ENCODE data around the gene GJB4. TPM values are rescaled to one million over a fixed set of nuclear protein-coding genes. Genes with fewer than 3 reads are reported as not detected.

Gene GJB4
- total RNA-seq, 2 experiments from 2014 or later, result not detected

DNA sequence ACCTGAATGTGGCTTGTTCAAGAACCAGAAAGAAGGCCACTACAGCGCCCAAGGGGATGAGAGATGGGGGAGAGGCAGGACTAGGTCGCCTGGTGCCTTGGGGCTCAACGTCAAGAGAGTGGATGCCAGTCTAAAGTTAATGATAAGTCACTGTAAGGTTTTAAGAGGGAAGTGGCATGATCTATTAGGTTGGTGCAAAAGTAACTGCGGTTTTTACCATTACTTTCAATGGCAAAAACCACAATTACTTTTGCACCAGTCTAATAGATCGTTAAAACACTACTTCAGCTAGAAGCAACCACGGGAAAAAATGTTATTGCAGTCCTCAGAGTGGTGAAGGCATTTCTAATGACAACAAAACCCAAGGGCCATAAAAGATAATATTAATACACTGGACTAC, 18.8 kb downstream of the GJB4 start:
- Histone ChIP-seq H3K4me1 (ENCODE audit: insufficient read depth, low read length) (peaks cover 11% of the 10 kb centered on the region), H3K27ac (ENCODE audit: low read depth in 1 of 2, low read length in 2 of 2) (no peak overlapping the region), H3K9me3 (ENCODE audit: control insufficient read depth in 1 of 2, insufficient read depth in 1 of 2, low read length in 2 of 2) (peaks cover 0 to 4% of the 10 kb centered on the region in 2 experiments), H3K4me3 (ENCODE audit: low read length) (no peak overlapping the region), H3K36me3 (ENCODE audit: insufficient read depth, low read length) (no peaks in the 10 kb centered on the region), H3K27me3 (ENCODE audit: control insufficient read depth in 1 of 2, insufficient read depth in 2 of 2, low read length in 2 of 2) (peaks cover 25 to 39% of the 10 kb centered on the region in 2 experiments)
- H3K27ac Mint-ChIP-seq, result no peak overlapping the region
- CTCF ChIA-PET, result no interaction called here
- TF ChIP-seq, protein P1, sequence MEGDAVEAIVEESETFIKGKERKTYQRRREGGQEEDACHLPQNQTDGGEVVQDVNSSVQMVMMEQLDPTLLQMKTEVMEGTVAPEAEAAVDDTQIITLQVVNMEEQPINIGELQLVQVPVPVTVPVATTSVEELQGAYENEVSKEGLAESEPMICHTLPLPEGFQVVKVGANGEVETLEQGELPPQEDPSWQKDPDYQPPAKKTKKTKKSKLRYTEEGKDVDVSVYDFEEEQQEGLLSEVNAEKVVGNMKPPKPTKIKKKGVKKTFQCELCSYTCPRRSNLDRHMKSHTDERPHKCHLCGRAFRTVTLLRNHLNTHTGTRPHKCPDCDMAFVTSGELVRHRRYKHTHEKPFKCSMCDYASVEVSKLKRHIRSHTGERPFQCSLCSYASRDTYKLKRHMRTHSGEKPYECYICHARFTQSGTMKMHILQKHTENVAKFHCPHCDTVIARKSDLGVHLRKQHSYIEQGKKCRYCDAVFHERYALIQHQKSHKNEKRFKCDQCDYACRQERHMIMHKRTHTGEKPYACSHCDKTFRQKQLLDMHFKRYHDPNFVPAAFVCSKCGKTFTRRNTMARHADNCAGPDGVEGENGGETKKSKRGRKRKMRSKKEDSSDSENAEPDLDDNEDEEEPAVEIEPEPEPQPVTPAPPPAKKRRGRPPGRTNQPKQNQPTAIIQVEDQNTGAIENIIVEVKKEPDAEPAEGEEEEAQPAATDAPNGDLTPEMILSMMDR (IDR thresholded peaks at IDR 0.05), result no peak
- H3K9me3 Mint-ChIP-seq, result no peaks in the 10 kb centered on the region
- H3K4me1 Mint-ChIP-seq (ENCODE audit: low read depth), result no peaks in the 10 kb centered on the region
- no peak for ATAC-seq (ENCODE audit: poor library complexity)
- POLR2A ChIA-PET, result no interaction called here
- H3K27me3 Mint-ChIP-seq, result peaks cover 49% of the 10 kb centered on the region
- no peak overlapping the region for H3K4me3 Mint-ChIP-seq
- DNase-seq, result no peak
- intact Hi-C loops (cut with DNase I, micrococcal nuclease), result no loop called here
- H3K36me3 Mint-ChIP-seq (ENCODE audit: low read depth), result no peaks in the 10 kb centered on the region

DNA sequence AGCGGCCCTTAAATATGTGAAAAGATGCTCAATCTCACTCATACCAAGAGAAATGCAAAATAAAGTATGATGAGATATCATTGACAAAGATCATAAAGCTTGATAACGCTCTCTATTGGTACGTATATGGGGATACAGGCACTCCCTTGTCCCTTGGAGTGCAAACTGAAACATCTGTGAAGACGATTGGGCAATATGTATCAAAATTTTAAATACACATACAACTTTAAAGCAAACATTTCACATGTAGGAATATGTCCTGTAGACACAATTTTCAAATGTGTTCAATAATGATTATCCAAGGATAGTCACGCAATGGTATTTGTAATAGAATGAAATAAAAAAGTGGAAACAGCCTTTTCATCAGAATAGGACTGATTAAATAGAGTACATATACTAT, 19.5 kb downstream of the GJB4 start:
- CTCF ChIA-PET, result no interaction called here
- TF ChIP-seq, protein P1 (IDR thresholded peaks at IDR 0.05), result no peak

DNA sequence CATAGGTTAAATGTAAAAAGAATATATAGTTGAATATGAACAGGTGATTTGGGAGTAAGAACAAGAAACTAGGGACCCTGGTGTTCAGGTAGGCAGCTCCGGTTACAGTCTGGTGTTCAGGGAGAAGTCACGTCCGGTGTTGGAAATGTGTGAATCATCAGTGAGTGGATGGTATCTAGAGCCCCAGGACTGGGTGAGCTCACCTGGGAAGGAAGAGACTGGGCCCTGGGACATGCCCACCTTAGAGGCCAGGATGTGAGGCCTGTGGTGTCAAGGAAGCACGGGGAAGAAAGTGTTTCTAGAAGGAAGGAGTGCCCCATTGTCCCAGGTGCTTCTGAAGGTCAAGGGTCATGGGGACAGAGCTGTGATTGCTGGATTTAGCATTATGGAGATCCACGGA, 20.0 kb downstream of the GJB4 start:
- Mint-ChIP-seq H3K27ac (no peak overlapping the region), H3K9me3 (no peaks in the 10 kb centered on the region), H3K36me3 (ENCODE audit: low read depth) (no peaks in the 10 kb centered on the region), H3K27me3 (peaks cover 60% of the 10 kb centered on the region), H3K4me3 (no peak overlapping the region), H3K4me1 (ENCODE audit: low read depth) (no peaks in the 10 kb centered on the region)
- POLR2A ChIA-PET, result no interaction called here
- Histone ChIP-seq H3K4me1 (ENCODE audit: insufficient read depth, low read length) (peaks cover 11% of the 10 kb centered on the region), H3K4me3 (ENCODE audit: low read length) (no peak overlapping the region), H3K27me3 (ENCODE audit: control insufficient read depth in 1 of 2, insufficient read depth in 2 of 2, low read length in 2 of 2) (peaks cover 21 to 40% of the 10 kb centered on the region in 2 experiments), H3K9me3 (ENCODE audit: control insufficient read depth in 1 of 2, insufficient read depth in 1 of 2, low read length in 2 of 2) (peaks cover 0 to 4% of the 10 kb centered on the region in 2 experiments), H3K36me3 (ENCODE audit: insufficient read depth, low read length) (no peaks in the 10 kb centered on the region), H3K27ac (ENCODE audit: low read depth in 1 of 2, low read length in 2 of 2) (no peak overlapping the region)
- no peak for DNase-seq
- intact Hi-C loops (cut with DNase I, micrococcal nuclease), result no loop called here
- TF ChIP-seq, protein P1 (IDR thresholded peaks at IDR 0.05), result no peak
- CTCF ChIA-PET, result no interaction called here
- ATAC-seq (ENCODE audit: poor library complexity), result no peak

More for the DNA sequence above, 19.5 kb downstream of the GJB4 start:
- DNase-seq, result no peak
- Histone ChIP-seq H3K4me1 (ENCODE audit: insufficient read depth, low read length) (peaks cover 11% of the 10 kb centered on the region), H3K9me3 (ENCODE audit: control insufficient read depth in 1 of 2, insufficient read depth in 1 of 2, low read length in 2 of 2) (peaks cover 0 to 4% of the 10 kb centered on the region in 2 experiments), H3K4me3 (ENCODE audit: low read length) (no peak overlapping the region), H3K27me3 (ENCODE audit: control insufficient read depth in 1 of 2, insufficient read depth in 2 of 2, low read length in 2 of 2) (peaks cover 25 to 40% of the 10 kb centered on the region in 2 experiments), H3K36me3 (ENCODE audit: insufficient read depth, low read length) (no peaks in the 10 kb centered on the region), H3K27ac (ENCODE audit: low read depth in 1 of 2, low read length in 2 of 2) (no peak overlapping the region)
- Mint-ChIP-seq H3K27me3 (peaks cover 55% of the 10 kb centered on the region), H3K4me3 (no peak overlapping the region), H3K9me3 (no peaks in the 10 kb centered on the region), H3K27ac (no peak overlapping the region), H3K36me3 (ENCODE audit: low read depth) (no peaks in the 10 kb centered on the region), H3K4me1 (ENCODE audit: low read depth) (no peaks in the 10 kb centered on the region)
- intact Hi-C loops (cut with DNase I, micrococcal nuclease), result no loop called here
- no peak for ATAC-seq (ENCODE audit: poor library complexity)
- POLR2A ChIA-PET, result no interaction called here
